Keratinocyte (primary cell): Measurements from ENCODE around the gene PRKD2. TPM values are rescaled to one million over a fixed set of nuclear protein-coding genes. Genes with fewer than 3 reads are reported as not detected.

Experiments
- DNase-seq: peaks from one replicate; pipeline ENCODE4 v3.0.0-alpha.2; 2011; ENCODE audit warnings: low read depth, missing footprints, low spot score
- FAIRE-seq: peaks from 2 replicates; lab custom pipeline; 2011; peaks lifted over from hg19 to GRCh38; lab: Jason Lieb, UNC
- H2AFZ ChIP-seq: 2 replicates; pipeline ENCODE4 v1.6.0; 2012; ENCODE audit warnings: low read length, control low read depth, inconsistent platforms; ENCODE audit not compliant: control insufficient read depth
- H3K27ac ChIP-seq: 2 replicates; pipeline ENCODE4 v1.5.1; 2011; ENCODE audit warnings: low read length; ENCODE audit not compliant: control insufficient read depth, insufficient read depth
- H3K27me3 ChIP-seq: 3 replicates; pipeline ENCODE4 v1.6.0; 2011; ENCODE audit warnings: low read length; ENCODE audit not compliant: control insufficient read depth, insufficient read depth; ENCODE audit errors: extremely low read depth
- H3K36me3 ChIP-seq, 2 experiments: 2 replicates in 1 of 2; 3 replicates in 1 of 2; pipeline ENCODE4 v1.5.1; 2011; ENCODE audit warnings: low read length in 2 of 2, mild to moderate bottlenecking in 1 of 2; ENCODE audit not compliant: control insufficient read depth in 2 of 2, insufficient read depth in 2 of 2; ENCODE audit errors: extremely low read depth in 1 of 2
- H3K4me1 ChIP-seq: 3 replicates; pipeline ENCODE4 v1.5.1; 2011; ENCODE audit warnings: low read length; ENCODE audit not compliant: control insufficient read depth, insufficient read depth; ENCODE audit errors: extremely low read depth
- H3K4me2 ChIP-seq: 3 replicates; pipeline ENCODE4 v1.6.0; 2011; ENCODE audit warnings: low read depth, low read length; ENCODE audit not compliant: control insufficient read depth, insufficient read depth; ENCODE audit errors: extremely low read depth
- H3K4me3 ChIP-seq, 3 experiments: fragments of 200-600 bp in 1 of 3; sonication (generic) in 1 of 3; 2 replicates in 2 of 3; 3 replicates in 1 of 3; pipeline ENCODE4 v1.5.1; 2011 to 2016; ENCODE audit warnings: low read length in 3 of 3, mild to moderate bottlenecking in 3 of 3, control low read depth in 2 of 3, inconsistent platforms in 1 of 3, low read depth in 1 of 3, mixed read lengths in 1 of 3, mixed run types in 1 of 3, moderate library complexity in 1 of 3; ENCODE audit not compliant: control insufficient read depth in 2 of 3, insufficient read depth in 2 of 3; ENCODE audit errors: extremely low read depth in 1 of 3
- H3K79me2 ChIP-seq: 2 replicates; pipeline ENCODE4 v1.6.0; 2012; ENCODE audit warnings: low read length; ENCODE audit not compliant: control insufficient read depth, insufficient read depth
- H3K9ac ChIP-seq: 3 replicates; pipeline ENCODE4 v1.6.0; 2011; ENCODE audit warnings: low read length; ENCODE audit not compliant: control insufficient read depth, insufficient read depth; ENCODE audit errors: extremely low read depth
- H3K9me1 ChIP-seq: 3 replicates; pipeline ENCODE4 v1.6.0; 2011; ENCODE audit warnings: low read length; ENCODE audit not compliant: control insufficient read depth, insufficient read depth; ENCODE audit errors: extremely low read depth
- H3K9me3 ChIP-seq: 2 replicates; pipeline ENCODE4 v1.5.1; 2012; ENCODE audit warnings: low read depth, low read length; ENCODE audit not compliant: control insufficient read depth
- H4K20me1 ChIP-seq: 3 replicates; pipeline ENCODE4 v1.6.0; 2011; ENCODE audit warnings: low read length; ENCODE audit not compliant: control insufficient read depth, insufficient read depth; ENCODE audit errors: extremely low read depth
- EZH2 ChIP-seq: IDR thresholded peaks from one replicate; pipeline ENCODE4 v1.6.1; 2012; ENCODE audit warnings: inconsistent platforms, mild to moderate bottlenecking, low read length, moderate library complexity
- dilution Hi-C: fragments of 300-500 bp; cut with MboI; formaldehyde crosslinking; loops from one replicate; pipeline ENCODE4 v1.7.0; 2020; ENCODE audit warnings: low sequenced_read_pairs; ENCODE audit not compliant: extremely low pct_ligation_motif_present
- polyA plus RNA-seq, 5 experiments: library from polyadenylated mRNA; depleted of rRNA in 3 of 5; stranded (reverse) in 3 of 5; stranded (forward) in 1 of 5; unstranded in 1 of 5; fragments of >200 nt; gene quantifications; 1 replicate in 1 of 5; 2 replicates in 3 of 5; 3 replicates in 1 of 5; pipeline versions ENCODE4 v1.2.1 to v1.2.3, GENCODE V29; 2011 to 2012; ENCODE audit warnings: missing spikeins in 2 of 5, low read depth in 1 of 5, low replicate concordance in 1 of 5
- TF ChIP-seq, protein P1 (sequence below), 3 experiments: IDR thresholded peaks in 1 of 3; conservative IDR thresholded peaks in 1 of 3; optimal IDR thresholded peaks in 1 of 3; 2 replicates in 2 of 3; 3 replicates in 1 of 3; pipeline versions ENCODE3 to v1.5.1; 2011; ENCODE audit warnings: low read length in 3 of 3, mild to moderate bottlenecking in 3 of 3, moderate library complexity in 2 of 3, control low read depth in 1 of 3, inconsistent platforms in 1 of 3; ENCODE audit not compliant: insufficient read depth in 2 of 3; ENCODE audit errors: extremely low read depth in 1 of 3

The PRKD2 gene
- polyA plus RNA-seq, 1 donor (not counting 4 experiments of a cell fraction or from before 2014, with no cell fraction given): 9.9 TPM

DNA sequence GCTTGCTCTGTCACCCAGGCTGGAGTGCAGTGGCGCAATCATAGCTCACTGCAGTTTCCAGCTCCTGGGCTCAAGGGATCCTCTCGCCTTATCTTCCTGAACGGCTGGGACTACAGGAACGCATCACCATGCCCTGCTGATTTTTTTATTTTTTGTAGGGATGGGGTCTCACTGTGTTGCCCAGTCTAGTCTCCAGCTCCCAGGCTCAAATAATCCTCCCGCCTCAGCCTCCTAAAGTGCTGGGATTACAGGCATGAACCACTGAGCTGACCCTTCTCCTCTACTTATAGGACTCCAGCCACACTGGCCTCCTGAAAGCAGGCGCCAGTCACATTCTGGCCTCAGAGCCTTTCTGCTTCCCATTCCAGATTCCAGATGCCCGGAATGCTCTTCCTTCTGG lies 66.5 kb downstream of the PRKD2 start:
- Histone ChIP-seq H3K4me2 (no peak overlapping the region), H3K27me3 (peaks cover 43% of the 10 kb centered on the region), H3K4me3 (no peak overlapping the region), H3K36me3 (no peaks in the 10 kb centered on the region), H2AFZ (no peak overlapping the region), H3K79me2 (no peaks in the 10 kb centered on the region), H3K9me1 (no peaks in the 10 kb centered on the region), H3K27ac (no peak overlapping the region), H3K9ac (no peak overlapping the region), H3K9me3 (peaks cover 9% of the 10 kb centered on the region), H4K20me1 (no peaks in the 10 kb centered on the region), H3K4me1 (no peaks in the 10 kb centered on the region)
- FAIRE-seq (no peak), DNase-seq (no peak)
- dilution Hi-C loops: no loop called here
- TF ChIP-seq EZH2: no peak
- TF ChIP-seq, protein P1, sequence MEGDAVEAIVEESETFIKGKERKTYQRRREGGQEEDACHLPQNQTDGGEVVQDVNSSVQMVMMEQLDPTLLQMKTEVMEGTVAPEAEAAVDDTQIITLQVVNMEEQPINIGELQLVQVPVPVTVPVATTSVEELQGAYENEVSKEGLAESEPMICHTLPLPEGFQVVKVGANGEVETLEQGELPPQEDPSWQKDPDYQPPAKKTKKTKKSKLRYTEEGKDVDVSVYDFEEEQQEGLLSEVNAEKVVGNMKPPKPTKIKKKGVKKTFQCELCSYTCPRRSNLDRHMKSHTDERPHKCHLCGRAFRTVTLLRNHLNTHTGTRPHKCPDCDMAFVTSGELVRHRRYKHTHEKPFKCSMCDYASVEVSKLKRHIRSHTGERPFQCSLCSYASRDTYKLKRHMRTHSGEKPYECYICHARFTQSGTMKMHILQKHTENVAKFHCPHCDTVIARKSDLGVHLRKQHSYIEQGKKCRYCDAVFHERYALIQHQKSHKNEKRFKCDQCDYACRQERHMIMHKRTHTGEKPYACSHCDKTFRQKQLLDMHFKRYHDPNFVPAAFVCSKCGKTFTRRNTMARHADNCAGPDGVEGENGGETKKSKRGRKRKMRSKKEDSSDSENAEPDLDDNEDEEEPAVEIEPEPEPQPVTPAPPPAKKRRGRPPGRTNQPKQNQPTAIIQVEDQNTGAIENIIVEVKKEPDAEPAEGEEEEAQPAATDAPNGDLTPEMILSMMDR (optimal IDR thresholded peaks at IDR 0.05 in 1 of 3, IDR thresholded peaks at IDR 0.05 in 1 of 3, conservative IDR thresholded peaks at IDR 0.05 in 1 of 3; ENCODE audit: extremely low read depth in 1 of 3, insufficient read depth in 2 of 3, low read length in 3 of 3): no peak

DNA sequence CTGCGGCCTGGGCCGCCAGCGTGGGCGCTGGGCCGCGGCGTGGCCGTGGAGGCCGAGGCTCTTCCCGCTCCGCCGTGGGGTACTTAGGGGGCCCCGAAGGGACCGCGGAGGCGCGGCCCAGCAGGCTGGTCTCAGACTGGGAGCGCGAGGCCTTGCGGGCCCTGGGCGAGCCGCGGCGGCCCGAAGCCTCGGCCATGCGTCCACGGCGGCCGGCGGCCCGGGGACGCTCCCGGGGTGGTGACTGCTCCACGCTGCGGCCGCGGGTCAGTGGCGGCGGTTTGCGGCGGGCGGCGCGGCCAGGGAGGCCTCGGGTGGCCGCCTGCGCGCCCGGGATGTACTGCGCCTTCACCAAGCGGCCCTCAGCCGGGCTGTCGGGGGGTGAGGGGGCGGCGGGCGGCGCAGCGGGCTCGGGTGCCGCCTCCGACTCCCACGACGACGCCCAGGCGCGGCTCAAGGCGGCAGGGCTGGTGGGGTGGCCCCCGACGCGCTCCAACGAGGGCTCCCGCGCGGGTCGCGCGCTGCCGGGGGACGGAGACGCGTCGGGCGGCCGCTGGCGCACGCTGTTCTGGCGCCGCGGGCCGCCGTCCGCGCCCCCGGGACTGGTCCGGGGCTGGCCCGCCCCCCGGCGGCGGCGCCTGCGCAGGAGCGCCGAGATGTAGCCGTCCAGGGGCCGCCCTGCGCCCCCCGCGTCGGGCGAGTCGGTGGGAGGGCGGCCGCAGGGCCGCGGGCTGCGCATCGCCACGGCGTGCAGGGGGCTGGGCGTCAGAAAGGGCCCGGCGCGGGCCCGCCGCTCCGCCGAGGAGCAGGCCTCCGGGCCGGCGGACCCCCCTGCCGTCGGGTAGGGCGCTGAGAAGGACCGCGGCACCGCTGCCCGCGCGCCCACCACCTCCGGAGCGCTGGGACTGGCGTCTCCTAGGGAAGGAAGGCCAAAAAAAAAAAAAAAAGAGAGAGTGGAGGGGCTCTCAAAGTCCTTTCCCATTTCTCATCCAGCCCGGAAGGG lies 67.7 kb downstream of the PRKD2 start:
- TF ChIP-seq, protein P1 (optimal IDR thresholded peaks at IDR 0.05 in 1 of 3, IDR thresholded peaks at IDR 0.05 in 1 of 3, conservative IDR thresholded peaks at IDR 0.05 in 1 of 3; ENCODE audit: extremely low read depth in 1 of 3, insufficient read depth in 2 of 3, low read length in 3 of 3): no peak
- TF ChIP-seq EZH2: no peak
- Histone ChIP-seq H3K4me2 (no peak overlapping the region), H3K79me2 (no peaks in the 10 kb centered on the region), H3K9ac (no peak overlapping the region), H3K27me3 (peaks cover 47% of the 10 kb centered on the region), H3K4me3 (no peak overlapping the region), H3K4me1 (no peaks in the 10 kb centered on the region), H3K36me3 (no peaks in the 10 kb centered on the region), H3K9me1 (no peaks in the 10 kb centered on the region), H4K20me1 (no peaks in the 10 kb centered on the region), H3K27ac (no peak overlapping the region), H3K9me3 (peaks cover 9% of the 10 kb centered on the region), H2AFZ (no peak overlapping the region)
- DNase-seq: no peak
- FAIRE-seq: no peak
- dilution Hi-C loops: no loop called here
